NCI-H187 treated with DMSO at 0.1 percent for 48 hours (cell line): ENCODE measurements around the gene GARNL3.

Experiments
- DNase-seq: peaks from one replicate; lab custom pipeline; 2025; lab: John Stamatoyannopoulos, UW

Gene GARNL3

GRCh38 chr9:127405344-127406125, 141.0 kb downstream of the GARNL3 start:
- no peak for DNase-seq

DNA sequence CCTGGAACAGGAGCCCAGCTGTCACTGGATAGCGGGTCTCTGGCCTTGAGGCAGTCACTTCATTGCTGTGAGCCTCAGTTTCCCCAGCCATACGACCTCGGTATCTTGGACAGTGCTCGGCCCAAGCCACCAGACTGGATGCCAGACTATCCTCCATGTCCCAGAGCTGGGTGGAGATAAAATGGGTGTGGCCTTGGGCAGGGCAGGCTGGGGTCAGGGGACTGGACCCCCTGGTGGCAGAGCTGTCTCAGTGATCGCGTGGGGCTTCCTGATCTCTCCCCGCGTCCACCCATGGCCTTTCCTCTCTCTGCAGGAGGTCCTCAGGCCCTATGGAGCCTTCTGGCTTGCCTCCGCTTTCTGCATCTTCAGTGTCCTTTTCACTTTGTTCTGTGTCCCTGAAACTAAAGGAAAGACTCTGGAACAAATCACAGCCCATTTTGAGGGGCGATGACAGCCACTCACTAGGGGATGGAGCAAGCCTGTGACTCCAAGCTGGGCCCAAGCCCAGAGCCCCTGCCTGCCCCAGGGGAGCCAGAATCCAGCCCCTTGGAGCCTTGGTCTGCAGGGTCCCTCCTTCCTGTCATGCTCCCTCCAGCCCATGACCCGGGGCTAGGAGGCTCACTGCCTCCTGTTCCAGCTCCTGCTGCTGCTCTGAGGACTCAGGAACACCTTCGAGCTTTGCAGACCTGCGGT, 142.4 kb downstream of the GARNL3 start:
- no peak for DNase-seq

GRCh38 chr9:127407492-127407843, 142.9 kb downstream of the GARNL3 start:
- DNase-seq: no peak

- no peak for DNase-seq
Observed at GRCh38 chr9:127411122-127411521, 146.5 kb downstream of the GARNL3 start.

- DNase-seq: no peak
Observed at GRCh38 chr9:127415141-127415540, 150.6 kb downstream of the GARNL3 start.

DNA sequence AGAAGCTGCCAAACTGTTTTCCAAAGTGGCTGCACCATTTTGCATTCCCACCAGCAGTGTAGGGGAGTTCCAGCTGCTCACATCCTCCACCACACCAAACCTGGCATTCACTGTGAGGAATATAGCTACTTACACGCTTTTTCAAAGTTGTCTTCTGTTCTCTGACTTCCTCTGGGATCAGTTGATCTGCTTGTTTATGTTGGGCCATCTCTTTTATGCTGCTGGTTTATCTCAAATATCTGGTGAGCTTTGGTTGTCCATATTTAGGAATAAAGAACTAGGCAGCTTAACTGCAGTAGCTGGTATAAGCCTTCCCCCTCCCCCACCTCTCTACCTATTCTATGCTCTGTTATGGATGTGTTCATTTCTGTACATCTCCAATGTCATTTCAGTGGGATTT, 151.1 kb downstream of the GARNL3 start:
- DNase-seq: no peak

DNA sequence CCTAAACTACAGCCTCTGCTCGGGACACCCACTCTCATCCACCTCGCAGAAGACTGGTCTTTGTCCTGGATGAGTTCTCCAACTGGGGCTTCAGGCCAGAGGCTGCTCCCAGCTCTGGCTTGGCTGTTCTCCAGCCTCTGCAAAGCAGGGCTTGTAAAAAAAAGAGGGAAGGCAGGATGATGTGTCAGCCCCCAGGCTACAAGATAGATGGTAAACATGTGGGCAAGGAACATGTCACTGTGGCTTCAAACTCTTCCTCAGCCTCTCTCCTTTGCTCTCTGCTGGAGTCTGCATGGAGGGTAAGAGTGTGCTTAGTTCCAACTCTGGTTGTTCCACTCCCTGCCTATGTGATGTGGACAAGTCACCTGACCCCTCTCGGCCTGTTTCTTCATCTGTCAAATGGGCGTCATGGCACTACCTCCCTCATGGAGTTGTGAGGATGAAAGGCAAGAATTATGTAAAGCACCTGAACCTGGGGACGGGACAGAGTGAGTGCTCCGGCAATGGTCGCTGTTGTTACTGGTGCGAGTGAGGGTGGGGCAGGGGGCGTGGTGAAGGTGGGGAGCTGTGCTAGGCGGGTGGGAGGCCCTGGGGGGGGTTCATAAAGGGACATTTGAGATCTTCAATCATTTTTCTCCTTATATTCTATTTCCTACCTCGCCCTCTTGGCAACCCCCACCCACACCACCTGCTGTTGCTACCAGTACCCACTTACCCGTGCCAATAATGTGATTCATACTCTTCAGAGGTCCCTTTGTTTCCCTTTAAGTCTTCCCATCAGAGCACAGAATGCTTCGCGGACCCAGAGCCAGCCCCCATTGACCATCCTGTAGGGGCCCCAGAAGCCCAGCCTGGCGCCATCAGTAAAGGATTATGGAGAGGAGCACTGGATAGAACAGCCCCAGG, 152.8 kb downstream of the GARNL3 start:
- no peak for DNase-seq

- no peak for DNase-seq
Observed at GRCh38 chr9:127418037-127418471, 153.5 kb downstream of the GARNL3 start.

- no peak for DNase-seq
Observed at GRCh38 chr9:127419348-127419747, 154.8 kb downstream of the GARNL3 start.

GRCh38 chr9:127421057-127421456, 156.5 kb downstream of the GARNL3 start:
- no peak for DNase-seq

DNA sequence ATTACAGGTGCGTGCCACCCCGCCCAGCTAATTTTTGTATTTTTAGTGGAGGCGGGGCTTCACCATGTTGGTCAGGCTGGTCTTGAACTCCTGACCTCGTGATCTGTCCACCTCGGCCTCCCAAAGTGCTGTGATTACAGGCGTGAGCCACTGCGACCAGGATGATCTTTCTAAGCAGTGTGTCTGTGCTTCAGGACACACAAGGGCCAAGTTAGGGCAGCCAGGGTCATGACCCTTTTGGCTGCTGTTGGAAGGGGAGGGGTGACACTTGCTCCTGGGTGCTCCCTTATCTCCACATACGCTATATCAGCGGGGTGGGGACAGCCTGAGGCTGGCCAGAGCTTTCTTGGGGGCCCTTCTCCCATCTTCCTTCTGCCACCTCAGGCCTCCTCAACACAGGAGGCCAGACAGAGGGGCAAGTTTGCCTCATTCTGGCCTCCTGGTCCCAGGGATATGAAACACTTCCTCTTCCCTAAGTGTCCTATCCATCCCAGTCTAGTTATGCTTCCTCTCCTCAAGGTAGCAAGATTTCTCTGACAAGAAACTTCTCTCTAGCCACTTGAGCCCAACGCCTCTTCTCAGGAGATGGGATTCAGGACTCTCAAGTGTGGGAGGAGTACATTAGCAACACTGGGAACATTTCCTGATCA, 157.7 kb downstream of the GARNL3 start:
- DNase-seq: no peak

GRCh38 chr9:127422787-127423186, 158.2 kb downstream of the GARNL3 start:
- no peak for DNase-seq

- no peak for DNase-seq
Observed at GRCh38 chr9:127423476-127423933, 158.9 kb downstream of the GARNL3 start.

- DNase-seq: peak; percentile 67
Observed at GRCh38 chr9:127423934-127424675, 159.5 kb downstream of the GARNL3 start, which contains the start of gene ZNF79. TSS of gene ZNF79 (plus strand) at chr9:127424382. CDS start at chr9:127424788, 406 bp downstream.

- no peak for DNase-seq
Observed at GRCh38 chr9:127424676-127424999, 160.1 kb downstream of the GARNL3 start.

DNA sequence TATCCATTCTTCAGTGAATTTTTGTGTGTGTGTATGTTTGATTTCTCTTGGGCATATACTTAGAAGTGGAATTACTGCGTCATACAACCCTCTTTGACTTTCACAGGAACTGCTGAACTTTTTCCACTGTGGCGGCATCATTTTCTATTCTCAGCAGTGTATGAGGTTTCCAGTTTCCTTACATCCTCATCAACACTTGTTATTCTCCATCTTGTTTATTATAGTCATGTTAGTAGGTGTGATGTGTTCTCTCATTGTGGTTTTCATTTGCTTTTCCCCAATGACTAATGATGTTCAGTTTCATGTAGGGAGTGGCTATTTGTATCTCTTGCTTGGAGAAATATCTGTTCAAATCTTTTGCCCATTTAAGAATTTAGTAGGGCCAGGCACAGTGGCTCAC, 162.2 kb downstream of the GARNL3 start:
- DNase-seq: no peak

- DNase-seq: no peak
Observed at GRCh38 chr9:127428348-127428747, 163.8 kb downstream of the GARNL3 start.

DNA sequence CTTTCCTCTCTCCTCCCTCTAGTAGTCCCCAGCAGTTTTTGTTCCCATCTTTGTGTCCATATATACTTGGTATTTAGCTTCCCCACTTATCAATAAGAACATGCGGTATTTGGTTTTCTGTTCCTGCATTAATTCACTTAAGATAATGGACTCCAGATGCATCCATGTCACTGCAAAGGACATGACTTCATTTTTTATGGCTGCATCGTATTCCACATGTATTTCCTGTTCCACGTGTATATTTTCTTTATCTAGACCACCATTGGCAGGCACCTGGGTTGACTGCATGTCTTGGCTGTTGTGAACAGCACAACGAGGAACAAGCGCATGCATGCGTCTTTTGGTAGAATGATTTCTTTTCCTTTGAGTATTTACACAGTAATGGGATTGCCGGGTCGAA, 165.8 kb downstream of the GARNL3 start:
- no peak for DNase-seq

DNA sequence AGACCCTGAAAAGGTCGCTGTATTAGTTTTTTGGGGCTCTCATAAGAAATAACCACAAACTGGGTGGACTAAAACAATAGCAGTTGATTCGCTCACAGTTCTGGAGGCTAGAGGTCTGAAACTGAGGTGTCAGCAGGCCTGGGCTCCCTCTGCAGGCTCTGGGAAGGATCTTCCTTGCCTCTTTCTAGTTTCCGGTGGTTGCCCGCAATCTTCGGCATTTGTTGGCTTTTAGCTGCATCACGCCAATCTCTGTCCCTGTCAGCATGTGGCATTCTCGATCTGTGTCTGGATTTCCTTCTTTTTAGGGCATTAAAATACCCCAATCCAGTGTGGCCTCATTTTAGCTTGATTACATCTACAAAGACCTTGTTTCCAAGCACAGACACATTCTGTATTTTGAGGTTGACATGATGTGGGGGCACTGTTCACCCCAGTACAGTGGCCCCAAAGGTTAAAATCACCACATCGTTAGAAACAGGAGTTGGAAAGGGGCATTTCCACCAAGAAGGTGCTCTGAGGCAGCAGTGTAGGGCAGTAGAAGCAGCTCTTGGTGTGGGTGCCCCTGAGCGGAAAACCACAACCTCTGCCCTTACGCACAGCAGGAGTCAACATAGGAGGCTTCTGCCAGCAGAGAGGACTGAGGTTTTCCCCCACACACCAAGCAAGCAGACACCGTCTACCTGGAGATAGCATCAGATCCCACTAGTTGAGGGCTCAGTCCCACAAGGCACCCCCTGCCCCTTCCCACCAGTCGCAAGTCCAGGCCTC, 173.1 kb downstream of the GARNL3 start:
- no peak for DNase-seq

DNA sequence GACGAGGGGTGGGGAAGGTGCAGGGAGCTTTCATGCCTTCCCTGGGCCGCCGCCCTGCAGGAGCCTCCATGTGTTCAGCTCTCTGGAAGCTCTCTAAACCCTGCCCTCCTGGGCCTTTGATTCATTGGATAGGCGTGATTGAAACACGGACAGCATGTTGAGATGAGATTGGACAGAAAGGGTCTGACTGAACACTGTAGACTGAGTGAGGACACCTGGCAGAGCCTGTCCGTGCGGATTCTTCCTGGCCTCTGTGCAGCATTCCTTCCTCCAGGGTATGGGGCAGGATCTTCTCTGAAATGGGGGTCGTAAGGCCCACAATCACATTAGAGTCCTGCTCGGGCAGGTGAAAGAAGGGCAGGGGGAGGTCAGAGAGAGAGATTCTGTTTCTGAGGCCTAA, 173.8 kb downstream of the GARNL3 start:
- DNase-seq: no peak
